ENCODE data around the gene SMYD2.

Gene SMYD2

GRCh38 chr1:214329470-214330220, 48.7 kb downstream of the SMYD2 start:
- no peak for DNase-seq

- DNase-seq = no peak
Measured at GRCh38 chr1:214330222-214330621, 49.3 kb downstream of the SMYD2 start.

GRCh38 chr1:214330715-214331114, 49.8 kb downstream of the SMYD2 start:
- no peak for DNase-seq

DNA sequence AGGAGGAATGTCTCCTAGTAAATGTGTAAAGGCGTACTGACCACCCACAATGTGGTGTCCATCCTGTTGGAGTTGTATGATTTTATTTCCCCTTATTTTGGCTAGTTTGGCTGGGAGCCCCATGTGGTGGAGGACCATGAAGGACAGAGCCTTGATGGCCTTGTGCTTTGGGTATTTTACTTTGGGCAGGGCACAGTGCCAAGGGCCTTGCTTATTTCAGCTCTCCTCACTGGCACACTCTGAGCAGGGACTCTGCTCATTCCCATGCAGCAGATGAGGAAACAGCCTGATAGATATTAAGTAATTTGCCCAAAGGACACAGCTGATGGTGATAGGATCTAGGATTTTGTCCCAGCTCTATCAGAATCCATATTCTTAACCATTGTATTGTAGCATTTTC, 50.2 kb downstream of the SMYD2 start:
- DNase-seq = no peak

- peak; percentile 57 for DNase-seq
Measured at GRCh38 chr1:214331827-214332423, 51.0 kb downstream of the SMYD2 start.

DNA sequence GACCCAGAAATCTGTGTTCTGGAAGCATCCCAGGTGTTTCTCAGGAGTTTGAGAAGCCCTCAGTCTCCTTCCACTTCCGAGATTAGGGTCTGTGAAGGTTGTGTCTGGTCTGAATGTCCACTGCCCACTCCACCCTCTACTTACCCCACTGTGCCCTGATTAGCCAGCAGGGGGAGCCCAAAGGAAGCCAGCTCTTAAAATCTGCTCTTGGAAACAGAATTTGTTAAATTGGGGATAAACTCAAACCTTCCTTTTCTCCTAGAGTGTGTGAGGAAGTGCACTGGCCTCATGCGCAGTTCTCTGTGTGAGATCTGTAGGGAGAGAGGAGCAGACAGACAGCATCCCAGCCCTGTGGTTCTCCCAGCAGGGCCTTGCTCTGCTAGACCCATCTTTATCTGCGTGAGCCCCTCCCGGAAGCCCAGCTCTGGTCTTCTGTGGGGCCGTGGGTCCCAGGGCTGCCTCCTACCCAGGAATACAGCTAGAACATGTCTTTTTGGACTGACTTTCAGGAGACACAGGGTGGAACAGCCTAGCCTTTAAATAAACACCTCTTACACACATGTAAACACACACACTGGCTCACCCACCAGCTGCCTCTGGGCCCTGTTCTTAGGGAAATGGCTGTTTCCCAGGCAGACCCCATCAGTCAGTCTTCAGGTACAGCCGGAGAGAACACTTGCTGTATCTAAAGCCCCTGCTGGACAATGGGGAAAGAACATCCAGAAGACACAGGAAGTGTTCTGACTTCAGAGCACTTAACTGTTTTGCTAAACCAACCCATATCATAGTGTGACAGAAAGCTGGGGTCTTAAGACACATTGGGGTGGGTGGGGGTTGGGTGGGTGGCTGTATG, 52.2 kb downstream of the SMYD2 start:
- peak; percentile 73 for DNase-seq

DNA sequence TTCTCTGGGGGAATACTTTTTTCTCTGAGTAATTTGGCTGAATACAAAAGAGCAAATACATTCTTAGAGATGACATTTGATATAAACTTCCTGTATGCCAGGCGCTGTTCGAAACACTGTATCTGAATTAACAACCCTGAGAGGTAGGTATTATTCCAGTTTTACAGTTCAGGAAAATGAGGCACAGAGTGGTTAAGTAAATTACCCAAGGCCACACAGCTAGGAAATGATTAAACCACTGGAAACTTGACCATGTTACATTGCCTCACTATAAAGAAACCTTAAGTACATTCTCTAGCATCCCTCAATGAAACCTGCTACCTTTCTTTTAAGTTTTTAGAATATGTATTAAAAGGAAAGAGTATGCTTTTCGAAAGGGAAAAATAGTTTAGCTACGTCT, 54.6 kb downstream of the SMYD2 start:
- DNase-seq = no peak

GRCh38 chr1:214337015-214337414, 56.1 kb downstream of the SMYD2 start:
- DNase-seq = no peak

GRCh38 chr1:214337511-214337910, 56.6 kb downstream of the SMYD2 start:
- DNase-seq = peak; percentile 54

DNA sequence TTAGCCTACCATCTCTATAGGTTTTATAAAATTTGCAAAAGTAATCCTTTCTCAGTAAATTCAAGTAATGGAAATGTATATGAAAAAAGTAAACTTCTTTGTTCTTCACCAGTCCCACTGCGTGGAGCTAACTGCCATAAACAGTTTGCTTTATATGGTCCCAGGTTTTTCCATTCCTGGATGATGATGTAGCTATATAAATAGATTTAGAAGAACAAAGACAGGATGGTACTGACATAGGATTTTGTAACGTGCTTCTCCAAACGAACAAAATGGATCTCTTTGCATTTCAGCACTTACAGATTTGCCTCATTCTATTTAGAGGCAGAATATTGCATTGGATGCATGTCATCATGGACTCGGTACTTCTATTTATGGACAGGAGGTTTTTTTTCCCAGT, 57.3 kb downstream of the SMYD2 start:
- DNase-seq = no peak

GRCh38 chr1:214341459-214341858, 60.5 kb downstream of the SMYD2 start:
- no peak for DNase-seq

GRCh38 chr1:214341932-214342331, 61.0 kb downstream of the SMYD2 start:
- no peak for DNase-seq

- no peak for DNase-seq
Measured at GRCh38 chr1:214342525-214342924, 61.6 kb downstream of the SMYD2 start.

GRCh38 chr1:214344897-214345296, 63.9 kb downstream of the SMYD2 start:
- no peak for DNase-seq

DNA sequence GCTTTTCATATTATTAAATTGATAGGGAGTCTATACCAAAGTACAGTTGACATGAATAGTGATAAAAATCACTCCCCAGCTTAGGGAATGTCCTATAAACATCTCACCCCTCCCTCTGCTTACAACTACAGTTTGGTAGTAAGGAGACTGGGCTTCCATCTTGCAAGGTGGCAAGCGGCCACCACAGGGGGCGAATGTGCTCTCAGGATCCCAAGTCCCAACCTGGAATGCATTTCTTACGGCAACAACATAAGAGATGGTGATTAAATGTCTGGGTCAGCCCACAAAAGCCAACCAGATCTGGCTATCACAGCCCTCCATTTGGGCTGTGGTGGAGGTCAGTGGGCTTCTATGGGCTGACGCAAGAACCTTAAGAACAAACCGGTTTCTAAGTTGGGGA, 68.0 kb downstream of the SMYD2 start:
- DNase-seq = no peak

DNA sequence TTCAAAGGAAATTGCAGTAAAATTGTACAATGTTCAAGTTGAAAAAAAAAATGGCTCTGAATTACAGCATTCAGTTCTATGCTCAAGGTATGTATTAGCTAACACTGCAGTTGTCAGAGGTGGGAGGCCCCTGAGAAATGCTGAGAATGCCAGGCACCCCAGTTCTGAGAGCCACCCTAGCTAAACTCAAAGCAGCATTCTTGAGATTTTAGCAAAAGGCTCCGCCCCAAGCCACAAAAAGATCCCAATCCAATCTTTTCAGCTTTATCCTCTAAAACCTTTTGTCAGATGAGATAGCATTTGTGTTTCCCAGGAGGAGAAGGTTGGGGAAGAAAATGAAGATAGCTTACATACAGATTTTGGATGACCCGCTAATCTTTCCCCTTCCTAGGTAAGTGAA, 68.8 kb downstream of the SMYD2 start:
- DNase-seq = no peak

GRCh38 chr1:214351551-214352277, 70.8 kb downstream of the SMYD2 start:
- DNase-seq = no peak

DNA sequence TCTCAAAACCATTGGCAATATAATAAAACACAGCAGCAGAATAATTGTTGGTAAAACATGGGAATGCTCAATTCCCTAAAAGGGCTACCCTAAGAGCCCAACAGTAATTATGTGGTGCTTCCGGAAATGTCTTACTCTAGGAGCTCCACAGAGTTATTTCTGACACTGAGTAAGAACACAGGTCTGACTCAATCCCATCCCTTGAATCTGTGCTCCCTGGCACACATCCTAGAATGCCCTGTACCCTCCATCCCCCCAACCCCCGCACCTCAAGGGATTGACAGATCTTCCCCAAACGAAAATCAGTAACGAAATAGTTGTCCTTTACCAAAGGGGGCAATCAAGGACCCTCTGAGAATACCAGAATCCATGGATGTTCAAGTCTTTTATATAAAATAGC, 71.9 kb downstream of the SMYD2 start:
- DNase-seq = no peak

DNA sequence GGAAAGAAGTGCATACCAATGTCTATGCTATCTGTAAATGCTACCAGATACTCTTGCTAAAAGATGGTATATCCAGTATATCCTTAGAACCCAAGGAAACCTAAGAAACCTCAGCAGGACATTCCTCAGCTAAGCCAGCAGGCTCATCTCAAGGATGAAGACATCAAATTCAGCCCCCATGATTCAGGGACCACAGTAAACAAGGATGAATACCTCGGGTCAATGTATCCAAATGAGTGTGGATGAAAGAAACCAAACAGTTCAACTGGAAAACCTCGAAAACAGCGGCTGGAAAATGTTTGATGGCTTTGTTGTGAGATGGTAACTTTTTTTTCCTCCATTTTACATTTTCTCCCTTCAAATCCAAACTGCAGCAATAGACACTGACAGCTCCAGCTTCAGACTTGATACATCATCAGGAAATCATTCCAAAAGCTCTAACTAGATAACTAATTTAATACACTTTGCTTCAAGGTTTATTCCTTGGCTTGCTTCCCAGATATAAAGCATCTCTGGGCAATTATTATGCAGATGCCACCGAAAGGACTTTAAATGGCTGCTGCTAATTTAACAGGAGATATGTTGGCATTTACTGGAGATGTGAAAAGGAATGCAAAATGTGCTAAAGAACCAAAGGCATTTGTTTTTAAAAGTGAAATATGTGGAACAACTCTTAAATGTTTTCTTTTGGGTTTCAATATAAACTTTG, 73.6 kb downstream of the SMYD2 start:
- DNase-seq = no peak

- no peak for DNase-seq
Measured at GRCh38 chr1:214360116-214360515, 79.2 kb downstream of the SMYD2 start.

GRCh38 chr1:214360525-214361164, 79.7 kb downstream of the SMYD2 start:
- DNase-seq = no peak

- DNase-seq = no peak
Measured at GRCh38 chr1:214361636-214362035, 80.7 kb downstream of the SMYD2 start.
